ENCODE measurements around the gene IGFBP4.

Gene IGFBP4

DNA sequence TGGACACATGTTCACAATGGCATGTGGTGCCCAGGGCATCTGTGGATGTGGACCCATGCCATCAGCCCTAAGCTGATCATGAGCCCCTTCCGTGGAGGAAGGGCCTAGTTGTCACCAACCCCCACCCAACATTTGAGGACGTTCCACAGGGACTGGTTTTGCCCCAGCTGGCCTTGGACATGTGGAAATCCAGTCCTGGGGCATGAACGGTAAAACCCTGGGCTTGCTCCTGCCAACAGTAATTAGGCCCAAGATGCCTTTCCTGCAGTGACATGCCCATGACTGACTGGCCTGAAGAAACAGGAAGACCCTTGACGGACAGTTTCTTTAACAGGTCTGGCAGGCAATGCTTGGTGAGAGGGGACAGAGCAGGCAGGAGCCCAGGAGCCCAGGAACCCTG lies 50.4 kb downstream of the IGFBP4 start:
- DNase-seq, result no peak

DNA sequence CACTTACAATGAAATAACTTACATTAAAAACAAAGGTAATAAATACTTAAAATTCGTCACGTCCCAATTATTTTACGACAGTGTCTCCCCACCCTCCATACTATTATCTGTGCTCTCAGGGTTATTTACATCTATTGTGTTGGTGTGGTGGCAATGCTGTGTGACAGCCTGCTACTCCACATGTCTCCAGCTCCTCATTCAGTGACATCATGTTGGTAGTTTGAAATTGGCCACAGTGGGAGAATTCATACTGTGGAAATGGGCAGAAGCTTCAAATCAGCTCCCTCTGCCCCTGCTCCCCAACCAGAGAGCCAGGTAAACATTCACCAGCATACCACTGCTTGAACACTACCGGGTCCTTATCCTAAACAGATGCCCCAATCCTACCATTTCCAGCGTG lies 51.9 kb downstream of the IGFBP4 start:
- no peak for DNase-seq

- DNase-seq, result no peak
These were observed 52.9 kb downstream of the IGFBP4 start for GRCh38 chr17:40496170-40496569.

DNA sequence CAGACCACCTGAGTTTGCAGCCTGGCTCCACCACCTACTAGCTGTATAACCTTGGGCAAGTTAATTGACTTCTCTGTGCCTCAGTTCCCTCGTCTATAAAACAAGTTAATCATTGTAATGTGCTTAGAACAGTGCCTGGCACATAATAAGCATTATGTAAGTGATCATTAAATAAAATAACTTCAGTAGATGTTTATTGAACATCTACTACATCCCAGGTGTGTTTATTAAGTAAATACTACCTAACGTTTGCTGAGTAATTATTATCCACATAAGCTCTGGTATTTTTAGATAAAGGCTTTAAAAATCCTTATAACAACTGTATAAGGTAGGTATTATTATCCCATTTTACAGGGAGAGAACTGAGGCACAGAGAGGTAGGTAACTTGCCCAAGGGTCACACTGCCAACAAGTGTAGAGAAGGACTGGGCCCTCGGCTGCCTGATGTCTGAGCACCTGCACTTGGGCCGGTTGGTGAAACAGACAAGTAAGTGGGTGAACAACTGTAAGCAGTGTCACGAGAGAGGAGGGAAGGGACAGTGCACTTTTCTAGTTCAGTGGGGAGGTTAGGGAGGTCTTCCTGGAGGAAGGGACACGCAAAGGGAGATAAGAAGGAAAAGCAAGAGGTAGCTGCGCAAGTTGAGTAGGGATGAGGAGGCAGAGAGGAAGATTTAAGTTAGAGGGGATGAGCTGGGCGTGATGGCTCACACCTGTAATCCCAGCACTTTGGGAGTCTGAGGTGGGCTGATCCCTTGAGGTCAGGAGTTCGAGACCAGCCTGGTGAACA lies 53.6 kb downstream of the IGFBP4 start:
- no peak for DNase-seq

GRCh38 chr17:40497695-40498094 lies 54.4 kb downstream of the IGFBP4 start:
- DNase-seq, result no peak

DNA sequence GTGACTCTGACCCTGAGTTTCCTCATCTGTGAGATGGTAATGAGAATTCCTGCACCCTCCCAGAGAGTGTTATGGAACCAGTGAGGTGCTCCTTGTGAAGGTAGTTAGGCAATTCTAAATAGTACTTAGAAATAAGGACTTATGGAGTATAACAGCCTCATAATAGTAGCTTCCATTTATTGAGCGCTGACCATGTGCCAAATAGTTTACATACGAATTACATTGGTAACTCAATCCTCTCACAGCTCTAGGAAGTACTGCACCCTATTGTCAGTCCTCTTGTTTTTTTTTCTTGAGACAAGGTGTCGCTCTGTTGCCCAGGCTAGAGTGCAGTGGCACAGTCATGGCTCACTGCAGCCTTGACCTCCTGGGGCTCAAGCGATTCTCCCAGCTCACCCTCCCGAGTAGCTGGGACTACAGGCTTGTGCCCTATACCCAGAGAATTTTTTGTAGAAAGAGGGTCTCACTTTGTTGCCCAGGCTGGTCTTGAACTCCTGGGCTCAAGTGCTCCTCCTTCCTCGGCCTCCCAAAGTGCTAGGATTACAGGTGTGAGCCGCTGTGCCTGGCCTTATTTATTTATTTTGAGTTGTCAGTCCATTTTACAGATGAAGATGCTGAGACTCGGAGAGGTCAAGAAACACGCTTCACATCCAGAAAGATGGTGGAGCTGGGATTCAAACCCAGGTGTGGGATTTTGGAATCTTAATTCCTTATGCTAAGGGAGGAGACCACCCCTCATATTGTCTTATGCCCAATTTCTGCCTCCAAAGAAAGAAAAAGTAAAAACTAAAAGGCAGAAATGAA lies 55.2 kb downstream of the IGFBP4 start:
- DNase-seq, result no peak

GRCh38 chr17:40499551-40500189 lies 56.4 kb downstream of the IGFBP4 start:
- DNase-seq, result no peak

- no peak for DNase-seq
These were observed 56.9 kb downstream of the IGFBP4 start for GRCh38 chr17:40500190-40500589.

DNA sequence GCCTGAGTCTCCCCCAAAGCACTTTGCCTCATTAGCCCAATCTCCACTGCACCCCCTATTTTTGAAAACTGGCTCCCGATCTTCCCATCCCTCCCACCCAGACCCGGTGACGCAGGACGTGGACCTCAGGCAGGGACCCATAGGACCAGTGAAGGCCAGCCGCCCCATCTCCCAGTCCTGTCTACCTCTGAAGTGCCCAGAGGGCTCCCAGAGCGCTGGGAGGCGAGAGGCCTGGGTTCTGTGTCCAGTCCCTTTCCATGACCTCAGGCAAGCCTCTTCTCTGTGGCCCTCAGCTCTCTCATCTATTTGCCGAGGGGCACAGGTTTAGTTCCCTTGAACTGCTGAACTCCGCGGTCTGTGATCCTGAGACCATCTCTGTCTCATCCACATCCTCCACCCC lies 57.5 kb downstream of the IGFBP4 start:
- DNase-seq, result no peak

DNA sequence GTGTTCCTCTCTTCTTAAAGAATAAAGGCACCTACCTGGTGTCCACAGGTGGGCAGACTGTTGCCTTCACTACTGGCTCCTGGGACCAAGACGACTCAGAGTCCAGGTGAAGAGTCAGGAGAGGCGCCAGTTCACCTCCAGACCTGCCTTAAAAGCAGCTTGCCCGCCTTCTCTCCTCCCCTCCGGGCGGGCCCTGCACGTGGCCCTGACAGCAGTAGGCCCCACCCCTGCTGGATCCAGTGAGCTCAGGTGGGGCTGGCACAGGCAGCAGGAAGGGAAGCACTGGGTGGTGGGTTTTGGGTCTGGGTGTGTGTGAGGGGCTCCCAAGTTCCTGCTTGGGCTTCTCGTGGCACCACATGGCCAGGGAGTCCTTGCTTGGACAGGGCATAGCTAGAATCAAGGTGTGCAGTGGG lies 58.3 kb downstream of the IGFBP4 start, which contains the start of gene TNS4:
Gene TNS4 (minus strand): TSS at position 125 of the 413 bp plus-strand sequence. CDS start 5,198 bp downstream, outside the sequence.
- no peak for DNase-seq

DNA sequence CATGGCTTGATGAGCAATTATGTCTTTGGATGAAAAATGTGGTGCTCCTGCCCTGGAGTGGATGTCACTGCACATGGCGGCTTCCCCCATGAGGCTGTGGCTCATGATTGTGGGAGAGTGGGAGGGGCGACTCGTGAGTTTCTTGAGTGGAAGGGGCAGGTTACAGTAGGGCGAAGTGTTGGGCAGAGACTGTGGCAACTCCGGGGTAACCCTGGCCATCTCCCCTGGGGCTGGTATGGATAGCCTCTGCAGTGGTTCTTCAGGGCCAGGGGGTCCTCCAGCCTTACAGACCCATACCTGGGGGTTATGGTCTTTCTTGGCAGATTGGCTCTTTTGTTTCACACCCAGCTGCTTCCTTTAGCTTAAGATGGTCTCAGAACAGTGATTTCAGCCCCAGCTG lies 59.5 kb downstream of the IGFBP4 start:
- no peak for DNase-seq

- DNase-seq, result no peak
These were observed 59.9 kb downstream of the IGFBP4 start for GRCh38 chr17:40503154-40503553.

DNA sequence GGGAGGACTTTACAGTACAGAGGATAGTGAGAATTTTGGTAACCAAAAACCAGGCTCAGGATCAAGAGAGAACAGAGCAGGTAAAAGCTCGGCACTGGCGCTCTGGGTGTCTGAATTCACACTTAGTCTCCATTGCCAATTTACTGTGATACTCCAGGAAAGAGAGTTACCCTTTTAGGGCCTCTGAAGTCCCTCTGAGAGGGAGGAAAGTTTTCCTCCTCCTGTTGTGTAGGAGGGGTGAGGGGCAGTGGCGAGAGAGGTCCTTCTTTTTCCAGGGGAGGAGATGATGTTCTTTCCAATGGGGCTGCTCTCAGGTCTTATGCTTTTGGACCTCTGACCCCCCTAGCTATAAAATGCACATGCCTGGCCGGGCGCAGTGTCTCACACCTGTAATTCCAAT lies 63.5 kb downstream of the IGFBP4 start:
- DNase-seq, result no peak
